IMR-90 (cell line): ENCODE data around the gene HPCAL4.

Source experiments
- CTCF ChIP-seq: conservative IDR thresholded peaks from 2 replicates; pipeline ENCODE4 v1.5.1; 2012; ENCODE audit warnings: mild to moderate bottlenecking, low read depth, low read length, improper control_type of control experiment
- MAZ ChIP-seq: IDR thresholded peaks from 2 replicates; pipeline ENCODE4 v1.6.1; 2012; ENCODE audit warnings: low read depth, mild to moderate bottlenecking, low read length, improper control_type of control experiment, moderate library complexity, borderline replicate concordance
- POLR2A ChIP-seq: IDR thresholded peaks from 2 replicates; pipeline ENCODE4 v1.6.1; 2012; ENCODE audit warnings: mild to moderate bottlenecking, low read depth, low read length
- RAD21 ChIP-seq: IDR thresholded peaks from 2 replicates; pipeline ENCODE4 v1.6.1; 2012; ENCODE audit warnings: low read length, improper control_type of control experiment

- TF ChIP-seq RAD21 (no peak), CTCF (no peak), POLR2A (no peak), MAZ (no peak)
Measured at GRCh38 chr1:39633422-39633821, 57.8 kb downstream of the HPCAL4 start.
